Naive B cell (primary cell): ENCODE results near the gene SYNRG. TPM values are rescaled to one million over a fixed set of nuclear protein-coding genes. Genes with fewer than 3 reads are reported as not detected.
"Not testable (repeated sequence)": the region's sequence is repeated elsewhere in the genome, so short reads cannot be mapped to it uniquely, and the experiment has no call there.

Experiments
- ATAC-seq, 2 donors: fragments of 150-1000 bp; cut with Tn5 transposase; 2 replicates each; pipeline ENCODE4 v1.10.0; 2021; ENCODE audit warnings: low read depth in 2 of 2, mild to moderate bottlenecking in 2 of 2, moderate library complexity in 2 of 2
- DNase-seq: peaks from one replicate; pipeline ENCODE4 v3.0.0; 2022
- H3K27ac Mint-ChIP-seq, 6 donors: one replicate each; pipeline ENCODE4 v1.8.0; 2020 to 2022; ENCODE audit warnings: mild to moderate bottlenecking in 6 of 6, mixed read lengths in 6 of 6, moderate library complexity in 5 of 6, inconsistent platforms in 2 of 6
- H3K27me3 Mint-ChIP-seq, 3 donors: one replicate each; pipeline ENCODE4 v1.8.0; 2021 to 2022; ENCODE audit warnings: mixed read lengths in 3 of 3, mild to moderate bottlenecking in 1 of 3
- H3K36me3 Mint-ChIP-seq, 2 donors: one replicate each; pipeline ENCODE4 v1.8.0; 2020 to 2022; ENCODE audit warnings: mixed read lengths in 2 of 2, inconsistent platforms in 1 of 2, mild to moderate bottlenecking in 1 of 2
- H3K4me1 Mint-ChIP-seq, 3 donors: one replicate each; pipeline ENCODE4 v1.8.0; 2020 to 2022; ENCODE audit warnings: mixed read lengths in 3 of 3, inconsistent platforms in 1 of 3, mild to moderate bottlenecking in 1 of 3, moderate library complexity in 1 of 3
- H3K4me3 Mint-ChIP-seq, 8 donors: one replicate each; pipeline ENCODE4 v1.8.0; 2020 to 2022; ENCODE audit warnings: mild to moderate bottlenecking in 8 of 8, mixed read lengths in 8 of 8, moderate library complexity in 8 of 8, inconsistent platforms in 2 of 8
- H3K9me3 Mint-ChIP-seq, 7 donors: one replicate each; pipeline ENCODE4 v1.8.0; 2020 to 2022; ENCODE audit warnings: mixed read lengths in 7 of 7, mild to moderate bottlenecking in 5 of 7, inconsistent platforms in 2 of 7, moderate library complexity in 1 of 7
- polyA plus RNA-seq, 6 donors: library from polyadenylated mRNA; unstranded; fragments of 300-500 nt; fragmentation: Illumina TruSeq; gene quantifications; one replicate each; pipeline ENCODE4 v1.2.3, GENCODE V29; 2021; ENCODE audit warnings: low read depth in 6 of 6

Gene SYNRG
- polyA plus RNA-seq, 6 donors from 2014 or later: 16.0 to 82.3 (median 58.0) TPM

- peaks cover 0 to 4% of the 10 kb centered on the region in 2 donors for H3K36me3 Mint-ChIP-seq
Observed at GRCh38 chr17:37614391-37614790, 5.2 kb upstream of the SYNRG start.

GRCh38 chr17:37610971-37611370 is 1.8 kb upstream of the SYNRG start:
- Mint-ChIP-seq H3K4me1 (peaks cover 15 to 24% (median 23%) of the 10 kb centered on the region in 3 donors), H3K36me3 (no peaks in the 10 kb centered on the region), H3K4me3 (peak overlapping the region in 3 of 8 donors; percentile 15 to 71 (median 66)), H3K9me3 (no peaks in the 10 kb centered on the region), H3K27me3 (no peaks in the 10 kb centered on the region), H3K27ac (peak overlapping the region in 1 of 6 donors; percentile 39)
- DNase-seq (no peak), ATAC-seq (no peak)

More at GRCh38 chr17:37614391-37614790, 5.2 kb upstream of the SYNRG start:
- Mint-ChIP-seq H3K27ac (no peak overlapping the region), H3K4me3 (no peak overlapping the region), H3K9me3 (no peaks in the 10 kb centered on the region), H3K27me3 (no peaks in the 10 kb centered on the region), H3K4me1 (peaks cover 3 to 7% (median 6%) of the 10 kb centered on the region in 3 donors)
- DNase-seq (no peak), ATAC-seq (no peak)

GRCh38 chr17:37610041-37610420 is 813 bp upstream of the SYNRG start:
- H3K9me3 Mint-ChIP-seq, H3K36me3 Mint-ChIP-seq, ATAC-seq, H3K27me3 Mint-ChIP-seq, DNase-seq: not testable (repeated sequence)
- H3K4me1 Mint-ChIP-seq: peaks cover 23 to 32% (median 28%) of the 10 kb centered on the region in 3 donors
- peak overlapping the region in 3 of 6 donors; percentile 89 to 96 (median 95) for H3K27ac Mint-ChIP-seq
- H3K4me3 Mint-ChIP-seq: peak overlapping the region; percentile 90 to 99 (median 94)

GRCh38 chr17:37608351-37609169 is 658 bp downstream of the SYNRG start:
- H3K4me1 Mint-ChIP-seq: peaks cover 30 to 45% (median 37%) of the 10 kb centered on the region in 3 donors
- H3K9me3 Mint-ChIP-seq: no peaks in the 10 kb centered on the region
- no peak for DNase-seq
- H3K4me3 Mint-ChIP-seq: peak overlapping the region; percentile 90 to 99 (median 94)
- ATAC-seq: peak in 1 of 2 donors; percentile 8
- H3K27ac Mint-ChIP-seq: peak overlapping the region; percentile 74 to 96 (median 94)
- no peaks in the 10 kb centered on the region for H3K36me3 Mint-ChIP-seq
- H3K27me3 Mint-ChIP-seq: no peaks in the 10 kb centered on the region

GRCh38 chr17:37607637-37608331 is 1.4 kb downstream of the SYNRG start:
- Mint-ChIP-seq H3K4me1 (peaks cover 32 to 49% (median 40%) of the 10 kb centered on the region in 3 donors), H3K27ac (peak overlapping the region; percentile 93 to 98 (median 94)), H3K4me3 (peak overlapping the region; percentile 90 to 99 (median 94)), H3K9me3 (no peaks in the 10 kb centered on the region), H3K27me3 (no peaks in the 10 kb centered on the region), H3K36me3 (no peaks in the 10 kb centered on the region)
- DNase-seq: peak; percentile 58
- ATAC-seq: peak; percentile 17 to 34

GRCh38 chr17:37605813-37606505 is 3.3 kb downstream of the SYNRG start:
- Mint-ChIP-seq H3K36me3 (no peaks in the 10 kb centered on the region), H3K4me1 (peaks cover 38 to 56% (median 47%) of the 10 kb centered on the region in 3 donors), H3K9me3 (no peaks in the 10 kb centered on the region), H3K27ac (peak overlapping the region; percentile 80 to 96 (median 92)), H3K4me3 (peak overlapping the region; percentile 65 to 99 (median 72)), H3K27me3 (no peaks in the 10 kb centered on the region)
- ATAC-seq (no peak), DNase-seq (peak; percentile 15)

- H3K4me1 Mint-ChIP-seq: peaks cover 38 to 56% (median 53%) of the 10 kb centered on the region in 3 donors
- no peaks in the 10 kb centered on the region for H3K36me3 Mint-ChIP-seq
- peak overlapping the region in 2 of 6 donors; percentile 75 to 95 for H3K27ac Mint-ChIP-seq
- no peak overlapping the region for H3K4me3 Mint-ChIP-seq
- no peak for ATAC-seq
- DNase-seq: no peak
- H3K27me3 Mint-ChIP-seq: no peaks in the 10 kb centered on the region
- H3K9me3 Mint-ChIP-seq: no peaks in the 10 kb centered on the region
Observed at GRCh38 chr17:37605081-37605480, 4.1 kb downstream of the SYNRG start.

- Mint-ChIP-seq H3K27me3 (no peaks in the 10 kb centered on the region), H3K36me3 (no peaks in the 10 kb centered on the region), H3K4me1 (peaks cover 37 to 50% (median 49%) of the 10 kb centered on the region in 3 donors), H3K27ac (peak overlapping the region in 4 of 6 donors; percentile 44 to 83 (median 76)), H3K4me3 (peak overlapping the region in 2 of 8 donors; percentile 10 to 22), H3K9me3 (no peaks in the 10 kb centered on the region)
- DNase-seq: no peak
- ATAC-seq: no peak
Observed at GRCh38 chr17:37604556-37604955, 4.7 kb downstream of the SYNRG start.

GRCh38 chr17:37598145-37598544 is 11.1 kb downstream of the SYNRG start:
- Mint-ChIP-seq H3K36me3 (peaks cover 14 to 19% of the 10 kb centered on the region in 2 donors), H3K27me3 (no peaks in the 10 kb centered on the region), H3K4me1 (peaks cover 8 to 22% (median 22%) of the 10 kb centered on the region in 3 donors), H3K27ac (peak overlapping the region in 2 of 6 donors; percentile 51 to 81), H3K4me3 (no peak overlapping the region), H3K9me3 (no peaks in the 10 kb centered on the region)
- no peak for ATAC-seq
- no peak for DNase-seq

- Mint-ChIP-seq H3K9me3 (no peaks in the 10 kb centered on the region), H3K4me3 (no peak overlapping the region), H3K36me3 (peaks cover 6 to 21% of the 10 kb centered on the region in 2 donors), H3K27me3 (no peaks in the 10 kb centered on the region), H3K4me1 (peaks cover 19 to 40% (median 25%) of the 10 kb centered on the region in 3 donors), H3K27ac (peak overlapping the region in 3 of 6 donors; percentile 16 to 83 (median 42))
- no peak for DNase-seq
- ATAC-seq: no peak
Observed at GRCh38 chr17:37592291-37592690, 16.9 kb downstream of the SYNRG start.

- peaks cover 9 to 17% (median 15%) of the 10 kb centered on the region in 3 donors for H3K4me1 Mint-ChIP-seq
- ATAC-seq: no peak
- no peaks in the 10 kb centered on the region for H3K27me3 Mint-ChIP-seq
- H3K36me3 Mint-ChIP-seq: peaks cover 14 to 17% of the 10 kb centered on the region in 2 donors
- H3K9me3 Mint-ChIP-seq: no peaks in the 10 kb centered on the region
- H3K27ac Mint-ChIP-seq: peak overlapping the region in 1 of 6 donors; percentile 41
- no peak for DNase-seq
- H3K4me3 Mint-ChIP-seq: no peak overlapping the region
Observed at GRCh38 chr17:37585066-37585465, 24.2 kb downstream of the SYNRG start.

GRCh38 chr17:37576281-37576680 is 32.9 kb downstream of the SYNRG start:
- H3K36me3 Mint-ChIP-seq: peaks cover 17 to 30% of the 10 kb centered on the region in 2 donors
- no peak overlapping the region for H3K4me3 Mint-ChIP-seq
- no peak for DNase-seq
- H3K27me3 Mint-ChIP-seq: no peaks in the 10 kb centered on the region
- H3K27ac Mint-ChIP-seq: no peak overlapping the region
- no peak for ATAC-seq
- H3K9me3 Mint-ChIP-seq: peaks cover 0 to 9% (median 3%) of the 10 kb centered on the region in 7 donors
- H3K4me1 Mint-ChIP-seq: peaks cover 0 to 4% (median 3%) of the 10 kb centered on the region in 3 donors

GRCh38 chr17:37574427-37574826 is 34.8 kb downstream of the SYNRG start:
- ATAC-seq: no peak

More at GRCh38 chr17:37574427-37574826, 34.8 kb downstream of the SYNRG start:
- H3K4me1 Mint-ChIP-seq: peaks cover 0 to 4% (median 0%) of the 10 kb centered on the region in 3 donors
- no peak overlapping the region for H3K4me3 Mint-ChIP-seq
- DNase-seq: no peak
- peak overlapping the region in 2 of 6 donors; percentile 45 to 56 for H3K27ac Mint-ChIP-seq
- H3K36me3 Mint-ChIP-seq: peaks cover 17 to 34% of the 10 kb centered on the region in 2 donors
- H3K9me3 Mint-ChIP-seq: peaks cover 0 to 9% (median 3%) of the 10 kb centered on the region in 7 donors
- H3K27me3 Mint-ChIP-seq: no peaks in the 10 kb centered on the region
